GM12878 (cell line): Measurements from ENCODE around the gene PCDH15. TPM values are rescaled to one million over a fixed set of nuclear protein-coding genes. Genes with fewer than 3 reads are reported as not detected.

Experiments
- ATAC-seq: fragments of 200-7000 bp; cut with Tn5 transposase; 3 replicates; pipeline ENCODE4 v1.9.1; 2020; ENCODE audit warnings: mild to moderate bottlenecking, moderate library complexity
- BruUV-seq: library from RNA; stranded (reverse); fragments of 400-500 nt; replicated peaks from 2 replicates; lab custom pipeline; 2021; lab: Mats Ljungman, UMichigan
- CTCF ChIA-PET: fragments of 300-600 bp; sonication (Branson Sonifier 250); formaldehyde crosslinking; extraction: SDS; loops from one replicate; lab custom pipeline; 2021; ENCODE audit warnings: inconsistent platforms; lab: Yijun Ruan, JAX
- POLR2A ChIA-PET: fragments of 350-600 bp; formaldehyde crosslinking; extraction: SDS; loops from one replicate; lab custom pipeline; 2021; ENCODE audit warnings: inconsistent platforms; lab: Charles Lee
- RAD21 ChIA-PET: fragments of 300-600 bp; sonication (Branson Sonifier 250); formaldehyde crosslinking; loops from one replicate; lab custom pipeline; 2023; ENCODE audit warnings: antibody characterized with exemption; ENCODE audit not compliant: unreplicated experiment; lab: Charles Lee
- SMC1A ChIA-PET: fragments of 300-600 bp; sonication (Branson Sonifier 250); formaldehyde crosslinking; loops from one replicate; lab custom pipeline; 2023; ENCODE audit not compliant: unreplicated experiment, uncharacterized antibody; lab: Charles Lee
- DNase-seq: peaks from one replicate; pipeline ENCODE4 v3.0.0-alpha.2; 2011; ENCODE audit warnings: low read depth, low spot score
- FAIRE-seq: peaks from 3 replicates; lab custom pipeline; 2011; peaks lifted over from hg19 to GRCh38; lab: Jason Lieb, UNC
- H2AFZ ChIP-seq: 2 replicates; pipeline ENCODE4 v1.6.0; 2011; ENCODE audit warnings: low read depth, low read length, control low read depth; ENCODE audit not compliant: control insufficient read depth
- H3K27ac ChIP-seq: 2 replicates; pipeline ENCODE4 v1.5.1; 2011; ENCODE audit warnings: control low read depth; ENCODE audit not compliant: control insufficient read depth, insufficient read depth
- H3K27me3 ChIP-seq, 2 experiments: replicated peaks in 1 of 2; 2 replicates each; pipeline versions ENCODE4 v1.6.0 to v1.6.1; 2011; ENCODE audit warnings: low read length in 1 of 2; ENCODE audit not compliant: control insufficient read depth in 2 of 2, insufficient read depth in 2 of 2
- H3K36me3 ChIP-seq, 2 experiments: 2 replicates each; pipeline ENCODE4 v1.5.1; 2011; ENCODE audit warnings: low read length in 1 of 2; ENCODE audit not compliant: control insufficient read depth in 2 of 2, insufficient read depth in 2 of 2
- H3K4me1 ChIP-seq: 2 replicates; pipeline ENCODE4 v1.6.1; 2011; ENCODE audit warnings: mild to moderate bottlenecking, low read length, moderate library complexity, mixed read lengths; ENCODE audit not compliant: control insufficient read depth, insufficient read depth
- H3K4me2 ChIP-seq: 2 replicates; pipeline ENCODE4 v1.6.0; 2011; ENCODE audit warnings: control low read depth; ENCODE audit not compliant: control insufficient read depth, insufficient read depth
- H3K4me3 ChIP-seq: fragments of 200-600 bp; sonication (generic); 2 replicates; pipeline ENCODE4 v1.5.1; 2016
- H3K79me2 ChIP-seq: 2 replicates; pipeline ENCODE4 v1.6.0; 2011; ENCODE audit warnings: low read length; ENCODE audit not compliant: control insufficient read depth, insufficient read depth
- H3K9ac ChIP-seq: 2 replicates; pipeline ENCODE4 v1.8.0; 2011; ENCODE audit warnings: low read length, control low read depth, mixed read lengths; ENCODE audit not compliant: control insufficient read depth, insufficient read depth
- H3K9me3 ChIP-seq: replicated peaks from 3 replicates; pipeline ENCODE4 v1.5.1; 2011; ENCODE audit warnings: mild to moderate bottlenecking, low read length; ENCODE audit not compliant: control insufficient read depth, insufficient read depth
- H4K20me1 ChIP-seq: 2 replicates; pipeline ENCODE4 v1.6.0; 2011; ENCODE audit not compliant: control insufficient read depth, insufficient read depth
- ATF7 ChIP-seq: fragments of 450-650 bp; IDR thresholded peaks from 2 replicates; pipeline ENCODE4 v1.6.1; 2016; ENCODE audit warnings: low read depth, mild to moderate bottlenecking
- EZH2 ChIP-seq: IDR thresholded peaks from 2 replicates; pipeline ENCODE4 v1.6.1; 2012; ENCODE audit warnings: low read depth, mild to moderate bottlenecking, control low read depth, inconsistent platforms, low read length, borderline replicate concordance; ENCODE audit not compliant: control insufficient read depth
- FOS ChIP-seq: IDR thresholded peaks from 3 replicates; pipeline ENCODE4 v1.6.1; 2011; ENCODE audit warnings: borderline replicate concordance; ENCODE audit not compliant: insufficient read length; ENCODE audit errors: extremely low read depth
- PAX5 ChIP-seq: IDR thresholded peaks from 2 replicates; pipeline ENCODE4 v1.6.1; 2011; ENCODE audit warnings: low read depth, low read length, borderline replicate concordance
- PML ChIP-seq: IDR thresholded peaks from 2 replicates; pipeline ENCODE4 v1.6.1; 2012; ENCODE audit warnings: low read length, inconsistent platforms
- POLR2AphosphoS5 ChIP-seq: IDR thresholded peaks from 2 replicates; pipeline ENCODE4 v1.6.1; 2011; ENCODE audit warnings: mild to moderate bottlenecking, low read length, inconsistent platforms
- RAD21 ChIP-seq: IDR thresholded peaks from 2 replicates; pipeline ENCODE4 v1.6.1; 2011; ENCODE audit warnings: mild to moderate bottlenecking, low read depth, low read length, moderate library complexity; ENCODE audit not compliant: insufficient read depth
- RFX5 ChIP-seq: IDR thresholded peaks from 2 replicates; pipeline ENCODE4 v1.6.1; 2011; ENCODE audit warnings: low read depth, low read length, improper control_type of control experiment
- SP1 ChIP-seq: IDR thresholded peaks from one replicate; pipeline ENCODE4 v1.6.1; 2011; ENCODE audit warnings: low read depth, low read length
- SPI1 ChIP-seq: IDR thresholded peaks from 2 replicates; pipeline ENCODE4 v1.6.1; 2011; ENCODE audit warnings: low read depth, mild to moderate bottlenecking, low read length, moderate library complexity, borderline replicate concordance; ENCODE audit not compliant: insufficient read depth
- SREBF1 ChIP-seq: IDR thresholded peaks from 2 replicates; pipeline ENCODE4 v1.6.1; 2012; ENCODE audit warnings: mild to moderate bottlenecking, low read length
- ZZZ3 ChIP-seq: IDR thresholded peaks from 2 replicates; pipeline ENCODE4 v1.6.1; 2011; ENCODE audit warnings: low read depth; ENCODE audit not compliant: control insufficient read depth, insufficient read length
- whole genome bisulfite sequencing: methylation state at CpG from one replicate; pipeline ENCODE4 v1.1.6; 2016; ENCODE audit warnings: low lambda C conversion rate; ENCODE audit not compliant: insufficient replicate concordance, insufficient coverage; ENCODE audit errors: missing lambda C conversion rate; 5-methylcytosine and 5-hydroxymethylcytosine counted together
- in situ Hi-C: fragments of 300-500 bp; cut with MboI; formaldehyde crosslinking; loops from 9 replicates; pipeline ENCODE4 v1.14.3; 2018; ENCODE audit warnings: mixed read lengths
- intact Hi-C: fragments of 100-400 bp; cut with micrococcal nuclease; formaldehyde crosslinking; loops from one replicate; pipeline ENCODE4 v1.14.2; 2022; ENCODE audit not compliant: unreplicated experiment
- polyA plus RNA-seq, 11 experiments: library from polyadenylated mRNA; depleted of rRNA in 4 of 11; unstranded in 6 of 11; stranded (reverse) in 5 of 11; fragments of >200 nt; fragmentation: Nextera tagmentation in 4 of 11; fragmentation: Illumina TruSeq in 1 of 11; extraction: Ambion mirVana in 4 of 11; extraction: Trizol in 1 of 11; gene quantifications; 1 replicate in 1 of 11; 2 replicates in 10 of 11; pipeline versions ENCODE4 v1.2.1 to v1.2.3, GENCODE V29; 2011 to 2016; ENCODE audit warnings: inconsistent platforms in 2 of 11, missing spikeins in 2 of 11, low read depth in 1 of 11
- total RNA-seq, 4 experiments: library from RNA; depleted of rRNA in 3 of 4; stranded (reverse); fragments of >200 nt in 3 of 4; fragmentation: Illumina TruSeq in 1 of 4; extraction: Trizol in 1 of 4; gene quantifications; 2 replicates each; pipeline versions ENCODE4 v1.2.1 to v1.2.3, GENCODE V29; 2013 to 2021
- TF ChIP-seq, protein P1 (sequence below): fragments of 450-650 bp; formaldehyde crosslinking; IDR thresholded peaks from 2 replicates; pipeline ENCODE4 v1.5.0; 2022; ENCODE audit warnings: mild to moderate bottlenecking, missing genetic modification characterization
- TF ChIP-seq, protein P2 (sequence below): fragments of 450-650 bp; IDR thresholded peaks from 2 replicates; pipeline ENCODE4 v1.6.1; 2016; ENCODE audit warnings: mild to moderate bottlenecking, moderate library complexity, borderline replicate concordance
- TF ChIP-seq, protein P3 (sequence below): IDR thresholded peaks from 2 replicates; pipeline ENCODE4 v1.6.1; 2011; ENCODE audit warnings: mild to moderate bottlenecking, low read depth, low read length, moderate library complexity; ENCODE audit not compliant: insufficient replicate concordance

PCDH15 gene
- total and polyA plus RNA-seq, 10 of the 15 experiments (the other 5 are each of a cell fraction or from before 2014, with no cell fraction given): 0.03 to 0.52 (median 0.07) TPM; not detected in 6

DNA sequence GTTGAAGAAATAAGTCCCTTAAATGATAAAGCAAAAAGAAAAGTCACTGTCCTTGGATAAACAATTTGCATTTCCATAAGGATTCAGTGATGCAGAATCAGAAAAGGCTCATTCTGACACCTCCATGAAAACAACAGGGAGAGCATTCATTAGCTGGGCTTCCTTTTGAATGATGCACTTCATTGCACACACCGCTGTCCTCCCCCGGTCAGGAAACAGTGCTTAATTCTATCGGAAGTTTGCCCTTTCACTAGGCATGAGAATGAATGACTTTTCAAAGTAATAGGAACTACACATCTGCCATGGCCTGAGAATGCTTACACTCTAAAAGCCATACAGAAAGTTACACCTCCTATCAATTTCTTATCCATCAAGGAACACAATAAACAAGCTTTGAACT, 4.2 kb downstream of the PCDH15 start:
- POLR2A ChIA-PET: no interaction called here
- DNase-seq (no peak), FAIRE-seq (no peak), ATAC-seq (no peak)
- in situ Hi-C loops (no loop called here), intact Hi-C loops (no loop called here)
- no peaks in the 10 kb centered on the region for H3K36me3 ChIP-seq
- no peaks in the 10 kb centered on the region for H4K20me1 ChIP-seq
- no peaks in the 10 kb centered on the region for H3K79me2 ChIP-seq
- no peak overlapping the region for H3K4me3 ChIP-seq
- WGBS: 81% methylated on average over 3 of the region's 3 CpGs
- TF ChIP-seq RFX5 (no peak), ATF7 (no peak), FOS (no peak), RAD21 (no peak), SPI1 (no peak), ZZZ3 (no peak), PAX5 (no peak), PML (no peak), EZH2 (no peak), SP1 (no peak), SREBF1 (no peak), POLR2AphosphoS5 (no peak)
- TF ChIP-seq, protein P1, sequence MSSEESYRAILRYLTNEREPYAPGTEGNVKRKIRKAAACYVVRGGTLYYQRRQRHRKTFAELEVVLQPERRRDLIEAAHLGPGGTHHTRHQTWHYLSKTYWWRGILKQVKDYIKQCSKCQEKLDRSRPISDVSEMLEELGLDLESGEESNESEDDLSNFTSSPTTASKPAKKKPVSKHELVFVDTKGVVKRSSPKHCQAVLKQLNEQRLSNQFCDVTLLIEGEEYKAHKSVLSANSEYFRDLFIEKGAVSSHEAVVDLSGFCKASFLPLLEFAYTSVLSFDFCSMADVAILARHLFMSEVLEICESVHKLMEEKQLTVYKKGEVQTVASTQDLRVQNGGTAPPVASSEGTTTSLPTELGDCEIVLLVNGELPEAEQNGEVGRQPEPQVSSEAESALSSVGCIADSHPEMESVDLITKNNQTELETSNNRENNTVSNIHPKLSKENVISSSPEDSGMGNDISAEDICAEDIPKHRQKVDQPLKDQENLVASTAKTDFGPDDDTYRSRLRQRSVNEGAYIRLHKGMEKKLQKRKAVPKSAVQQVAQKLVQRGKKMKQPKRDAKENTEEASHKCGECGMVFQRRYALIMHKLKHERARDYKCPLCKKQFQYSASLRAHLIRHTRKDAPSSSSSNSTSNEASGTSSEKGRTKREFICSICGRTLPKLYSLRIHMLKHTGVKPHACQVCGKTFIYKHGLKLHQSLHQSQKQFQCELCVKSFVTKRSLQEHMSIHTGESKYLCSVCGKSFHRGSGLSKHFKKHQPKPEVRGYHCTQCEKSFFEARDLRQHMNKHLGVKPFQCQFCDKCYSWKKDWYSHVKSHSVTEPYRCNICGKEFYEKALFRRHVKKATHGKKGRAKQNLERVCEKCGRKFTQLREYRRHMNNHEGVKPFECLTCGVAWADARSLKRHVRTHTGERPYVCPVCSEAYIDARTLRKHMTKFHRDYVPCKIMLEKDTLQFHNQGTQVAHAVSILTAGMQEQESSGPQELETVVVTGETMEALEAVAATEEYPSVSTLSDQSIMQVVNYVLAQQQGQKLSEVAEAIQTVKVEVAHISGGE: no peak
- TF ChIP-seq, protein P2, sequence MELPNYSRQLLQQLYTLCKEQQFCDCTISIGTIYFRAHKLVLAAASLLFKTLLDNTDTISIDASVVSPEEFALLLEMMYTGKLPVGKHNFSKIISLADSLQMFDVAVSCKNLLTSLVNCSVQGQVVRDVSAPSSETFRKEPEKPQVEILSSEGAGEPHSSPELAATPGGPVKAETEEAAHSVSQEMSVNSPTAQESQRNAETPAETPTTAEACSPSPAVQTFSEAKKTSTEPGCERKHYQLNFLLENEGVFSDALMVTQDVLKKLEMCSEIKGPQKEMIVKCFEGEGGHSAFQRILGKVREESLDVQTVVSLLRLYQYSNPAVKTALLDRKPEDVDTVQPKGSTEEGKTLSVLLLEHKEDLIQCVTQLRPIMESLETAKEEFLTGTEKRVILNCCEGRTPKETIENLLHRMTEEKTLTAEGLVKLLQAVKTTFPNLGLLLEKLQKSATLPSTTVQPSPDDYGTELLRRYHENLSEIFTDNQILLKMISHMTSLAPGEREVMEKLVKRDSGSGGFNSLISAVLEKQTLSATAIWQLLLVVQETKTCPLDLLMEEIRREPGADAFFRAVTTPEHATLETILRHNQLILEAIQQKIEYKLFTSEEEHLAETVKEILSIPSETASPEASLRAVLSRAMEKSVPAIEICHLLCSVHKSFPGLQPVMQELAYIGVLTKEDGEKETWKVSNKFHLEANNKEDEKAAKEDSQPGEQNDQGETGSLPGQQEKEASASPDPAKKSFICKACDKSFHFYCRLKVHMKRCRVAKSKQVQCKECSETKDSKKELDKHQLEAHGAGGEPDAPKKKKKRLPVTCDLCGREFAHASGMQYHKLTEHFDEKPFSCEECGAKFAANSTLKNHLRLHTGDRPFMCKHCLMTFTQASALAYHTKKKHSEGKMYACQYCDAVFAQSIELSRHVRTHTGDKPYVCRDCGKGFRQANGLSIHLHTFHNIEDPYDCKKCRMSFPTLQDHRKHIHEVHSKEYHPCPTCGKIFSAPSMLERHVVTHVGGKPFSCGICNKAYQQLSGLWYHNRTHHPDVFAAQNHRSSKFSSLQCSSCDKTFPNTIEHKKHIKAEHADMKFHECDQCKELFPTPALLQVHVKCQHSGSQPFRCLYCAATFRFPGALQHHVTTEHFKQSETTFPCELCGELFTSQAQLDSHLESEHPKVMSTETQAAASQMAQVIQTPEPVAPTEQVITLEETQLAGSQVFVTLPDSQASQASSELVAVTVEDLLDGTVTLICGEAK: no peak
- TF ChIP-seq, protein P3, sequence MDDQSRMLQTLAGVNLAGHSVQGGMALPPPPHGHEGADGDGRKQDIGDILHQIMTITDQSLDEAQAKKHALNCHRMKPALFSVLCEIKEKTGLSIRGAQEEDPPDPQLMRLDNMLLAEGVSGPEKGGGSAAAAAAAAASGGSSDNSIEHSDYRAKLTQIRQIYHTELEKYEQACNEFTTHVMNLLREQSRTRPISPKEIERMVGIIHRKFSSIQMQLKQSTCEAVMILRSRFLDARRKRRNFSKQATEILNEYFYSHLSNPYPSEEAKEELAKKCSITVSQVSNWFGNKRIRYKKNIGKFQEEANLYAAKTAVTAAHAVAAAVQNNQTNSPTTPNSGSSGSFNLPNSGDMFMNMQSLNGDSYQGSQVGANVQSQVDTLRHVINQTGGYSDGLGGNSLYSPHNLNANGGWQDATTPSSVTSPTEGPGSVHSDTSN: no peak
- H3K27me3 ChIP-seq: no peaks in the 10 kb centered on the region
- no peak overlapping the region for H2AFZ ChIP-seq
- BruUV-seq: no TSS peak
- H3K27ac ChIP-seq: no peak overlapping the region
- H3K9me3 ChIP-seq: no peaks in the 10 kb centered on the region
- no peak overlapping the region for H3K4me2 ChIP-seq
- H3K4me1 ChIP-seq: no peaks in the 10 kb centered on the region
- RAD21 ChIA-PET: no interaction called here
- SMC1A ChIA-PET: no interaction called here
- H3K9ac ChIP-seq: no peak overlapping the region
- CTCF ChIA-PET: no interaction called here
